ENCODE measurements around the gene ZIM2. TPM values are rescaled to one million over a fixed set of nuclear protein-coding genes. Genes with fewer than 3 reads are reported as not detected.

ZIM2 gene
- total and polyA plus RNA-seq, 2 experiments from 2014 or later: not detected

DNA sequence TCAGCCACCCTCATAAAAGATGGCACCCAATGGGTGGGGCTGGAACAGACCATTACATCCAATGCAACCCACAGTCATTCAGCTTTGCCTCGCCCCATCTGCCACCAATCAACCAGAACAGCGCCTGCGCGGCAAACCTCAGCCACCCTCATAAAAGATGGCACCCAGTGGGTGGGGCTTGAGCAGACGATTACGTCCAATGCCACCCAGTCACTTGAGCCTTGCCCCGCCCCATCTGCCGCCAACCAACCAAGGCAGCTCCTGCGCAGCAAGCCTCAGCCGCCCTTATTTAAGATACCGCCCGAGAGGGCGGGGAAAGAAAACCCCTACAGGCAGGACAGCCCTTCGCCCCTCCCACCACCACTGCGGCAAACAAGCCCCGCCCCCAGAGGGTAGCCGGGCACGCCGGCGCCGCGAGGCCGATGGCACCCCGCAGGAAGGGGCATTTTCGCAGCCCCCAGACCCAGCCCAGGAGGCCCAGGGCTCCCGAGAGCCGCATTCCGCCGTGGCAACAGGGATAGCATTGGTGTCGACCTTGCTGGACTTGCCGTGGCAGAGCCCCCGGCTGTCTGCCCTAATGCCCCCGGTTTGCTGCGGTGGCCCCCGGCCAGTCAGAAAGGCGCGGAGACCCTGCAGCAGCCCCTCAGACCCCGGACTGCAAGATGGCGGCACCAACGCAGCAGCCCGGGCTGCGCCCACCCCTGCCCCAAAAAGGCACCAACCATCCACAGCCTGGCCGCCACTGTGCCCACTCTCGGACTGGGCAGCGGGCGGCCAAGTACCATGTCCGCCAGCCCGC, 675 bp downstream of the ZIM2 start (continued):
- TF ChIP-seq, protein P1, sequence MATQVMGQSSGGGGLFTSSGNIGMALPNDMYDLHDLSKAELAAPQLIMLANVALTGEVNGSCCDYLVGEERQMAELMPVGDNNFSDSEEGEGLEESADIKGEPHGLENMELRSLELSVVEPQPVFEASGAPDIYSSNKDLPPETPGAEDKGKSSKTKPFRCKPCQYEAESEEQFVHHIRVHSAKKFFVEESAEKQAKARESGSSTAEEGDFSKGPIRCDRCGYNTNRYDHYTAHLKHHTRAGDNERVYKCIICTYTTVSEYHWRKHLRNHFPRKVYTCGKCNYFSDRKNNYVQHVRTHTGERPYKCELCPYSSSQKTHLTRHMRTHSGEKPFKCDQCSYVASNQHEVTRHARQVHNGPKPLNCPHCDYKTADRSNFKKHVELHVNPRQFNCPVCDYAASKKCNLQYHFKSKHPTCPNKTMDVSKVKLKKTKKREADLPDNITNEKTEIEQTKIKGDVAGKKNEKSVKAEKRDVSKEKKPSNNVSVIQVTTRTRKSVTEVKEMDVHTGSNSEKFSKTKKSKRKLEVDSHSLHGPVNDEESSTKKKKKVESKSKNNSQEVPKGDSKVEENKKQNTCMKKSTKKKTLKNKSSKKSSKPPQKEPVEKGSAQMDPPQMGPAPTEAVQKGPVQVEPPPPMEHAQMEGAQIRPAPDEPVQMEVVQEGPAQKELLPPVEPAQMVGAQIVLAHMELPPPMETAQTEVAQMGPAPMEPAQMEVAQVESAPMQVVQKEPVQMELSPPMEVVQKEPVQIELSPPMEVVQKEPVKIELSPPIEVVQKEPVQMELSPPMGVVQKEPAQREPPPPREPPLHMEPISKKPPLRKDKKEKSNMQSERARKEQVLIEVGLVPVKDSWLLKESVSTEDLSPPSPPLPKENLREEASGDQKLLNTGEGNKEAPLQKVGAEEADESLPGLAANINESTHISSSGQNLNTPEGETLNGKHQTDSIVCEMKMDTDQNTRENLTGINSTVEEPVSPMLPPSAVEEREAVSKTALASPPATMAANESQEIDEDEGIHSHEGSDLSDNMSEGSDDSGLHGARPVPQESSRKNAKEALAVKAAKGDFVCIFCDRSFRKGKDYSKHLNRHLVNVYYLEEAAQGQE (IDR thresholded peaks at IDR 0.05; ENCODE audit: unreplicated experiment): no peak
- no peak for TF ChIP-seq EZH2 (IDR thresholded peaks at IDR 0.05; ENCODE audit: low read depth, unreplicated experiment)
- no peak for TF ChIP-seq STAT1 (IDR thresholded peaks at IDR 0.05; ENCODE audit: unreplicated experiment)
- TF ChIP-seq NANOG (IDR thresholded peaks at IDR 0.05; ENCODE audit: borderline replicate concordance): no peak
- TF ChIP-seq, protein P2, sequence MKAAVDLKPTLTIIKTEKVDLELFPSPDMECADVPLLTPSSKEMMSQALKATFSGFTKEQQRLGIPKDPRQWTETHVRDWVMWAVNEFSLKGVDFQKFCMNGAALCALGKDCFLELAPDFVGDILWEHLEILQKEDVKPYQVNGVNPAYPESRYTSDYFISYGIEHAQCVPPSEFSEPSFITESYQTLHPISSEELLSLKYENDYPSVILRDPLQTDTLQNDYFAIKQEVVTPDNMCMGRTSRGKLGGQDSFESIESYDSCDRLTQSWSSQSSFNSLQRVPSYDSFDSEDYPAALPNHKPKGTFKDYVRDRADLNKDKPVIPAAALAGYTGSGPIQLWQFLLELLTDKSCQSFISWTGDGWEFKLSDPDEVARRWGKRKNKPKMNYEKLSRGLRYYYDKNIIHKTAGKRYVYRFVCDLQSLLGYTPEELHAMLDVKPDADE (IDR thresholded peaks at IDR 0.05): no peak
- TF ChIP-seq ZNF114 (CRISPR knock-in tag; IDR thresholded peaks at IDR 0.05): no peak
- no peak for TF ChIP-seq EZH2phosphoT487 (IDR thresholded peaks at IDR 0.05; ENCODE audit: unreplicated experiment)

DNA sequence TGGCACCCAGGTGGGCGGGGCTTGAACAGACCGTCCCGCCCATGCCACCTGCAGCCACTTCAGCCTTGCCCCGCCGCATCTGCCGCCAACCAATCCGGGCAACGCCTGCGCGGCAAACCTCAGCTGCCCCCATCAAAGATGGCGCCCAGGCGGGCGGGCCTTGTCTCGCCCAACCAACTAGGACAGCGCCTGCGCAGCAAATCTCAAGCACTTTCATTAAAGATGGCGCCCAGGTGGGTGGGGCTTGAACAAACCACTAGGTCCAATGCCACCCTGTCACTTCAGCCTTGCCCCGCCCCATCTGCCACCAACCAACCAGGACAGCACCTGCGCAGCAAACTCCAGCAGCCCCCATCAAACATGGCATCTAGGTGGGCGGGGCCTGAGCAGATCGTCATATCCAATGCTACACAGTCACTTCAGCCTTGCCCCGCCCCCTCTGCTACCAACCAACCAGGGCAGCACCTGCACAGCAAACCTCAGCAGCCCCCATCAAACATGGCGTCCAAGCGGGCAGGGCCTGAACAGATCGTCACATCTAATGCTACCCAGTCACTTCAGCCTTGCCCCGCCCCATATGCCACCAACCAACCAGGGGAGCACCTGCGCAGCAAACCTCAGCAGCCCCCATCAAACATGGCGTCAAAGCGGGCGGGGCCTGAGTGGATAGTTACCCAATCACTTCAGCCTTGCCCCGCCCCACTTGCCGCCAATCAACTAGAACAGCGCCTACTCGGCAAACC, 1.4 kb downstream of the ZIM2 start:
- Histone ChIP-seq H3K9me2 (ENCODE audit: insufficient read depth) (no peaks in the 10 kb centered on the region), H3K27ac (ENCODE audit: low read depth) (no peak overlapping the region), H3K4me3 (no peak overlapping the region), H3F3A (replicated peaks; ENCODE audit: low read depth) (no peaks in the 10 kb centered on the region), H2AFZ (no peak overlapping the region), H3K36me3 (ENCODE audit: insufficient read depth) (0 out of 2 replicates have a peak, but pooled peaks cover 3% of the 10 kb centered on the region), H3K4me1 (ENCODE audit: insufficient read depth) (no peaks in the 10 kb centered on the region), H4K20me1 (replicated peaks; ENCODE audit: insufficient read depth) (no peaks in the 10 kb centered on the region), H3K27me3 (ENCODE audit: insufficient read depth) (no peaks in the 10 kb centered on the region), H3K79me2 (replicated peaks; ENCODE audit: insufficient read depth) (no peaks in the 10 kb centered on the region), H3K4me2 (no peak overlapping the region)
- Mint-ChIP-seq H3K36me3 (ENCODE audit: low read depth) (peaks cover 54% of the 10 kb centered on the region), H3K4me3 (no peak overlapping the region), H3K9me3 (peaks cover 71% of the 10 kb centered on the region), H3K27ac (no peak overlapping the region), H3K4me1 (no peaks in the 10 kb centered on the region), H3K27me3 (ENCODE audit: insufficient read depth, low read depth, poor library complexity) (peaks cover 8% of the 10 kb centered on the region)
- ATAC-seq: no peak
- DNase-seq (ENCODE audit: low spot score): no peak
- no peak for TF ChIP-seq EZH2phosphoT487 (IDR thresholded peaks at IDR 0.05; ENCODE audit: unreplicated experiment)
- no peak for TF ChIP-seq ZNF462 (CRISPR knock-in tag; IDR thresholded peaks at IDR 0.05)
- no peak for TF ChIP-seq EZH2 (IDR thresholded peaks at IDR 0.05; ENCODE audit: low read depth, unreplicated experiment)
- no peak for TF ChIP-seq ZNF114 (CRISPR knock-in tag; IDR thresholded peaks at IDR 0.05)
- TF ChIP-seq STAT1 (IDR thresholded peaks at IDR 0.05; ENCODE audit: unreplicated experiment): no peak
- no peak for TF ChIP-seq JUNB (IDR thresholded peaks at IDR 0.05; ENCODE audit: unreplicated experiment)
- no peak for TF ChIP-seq ZNF331 (CRISPR knock-in tag; IDR thresholded peaks at IDR 0.05; ENCODE audit: low read depth)
- TF ChIP-seq POLR2AphosphoS5 (IDR thresholded peaks at IDR 0.05; ENCODE audit: low read depth): no peak
- TF ChIP-seq CREB1 (CRISPR knock-in tag; IDR thresholded peaks at IDR 0.05; ENCODE audit: low read depth): no peak
